HEK293 (cell line): ENCODE measurements around the gene FOLH1.
"Not testable (repeated sequence)": the region's sequence is repeated elsewhere in the genome, so short reads cannot be mapped to it uniquely, and the experiment has no call there.

ENCODE experiments used
- BCL11A ChIP-seq: fragments of 450-650 bp; formaldehyde crosslinking; IDR thresholded peaks from 2 replicates; pipeline ENCODE4 v1.5.1; 2016; ENCODE audit warnings: low read depth, missing biosample characterization, missing genetic modification characterization
- CTCF ChIP-seq: fragments of 450-650 bp; formaldehyde crosslinking; IDR thresholded peaks from 2 replicates; pipeline ENCODE4 v1.5.1; 2016; ENCODE audit warnings: missing biosample characterization, missing genetic modification characterization
- KLF9 ChIP-seq: fragments of 450-650 bp; formaldehyde crosslinking; IDR thresholded peaks from 2 replicates; pipeline ENCODE4 v1.5.1; 2016; ENCODE audit warnings: missing biosample characterization, missing genetic modification characterization, low read depth
- YY1 ChIP-seq: fragments of 450-650 bp; formaldehyde crosslinking; IDR thresholded peaks from 2 replicates; pipeline ENCODE4 v1.5.1; 2018; ENCODE audit warnings: missing biosample characterization, missing genetic modification characterization
- ZNF112 ChIP-seq: fragments of 450-650 bp; formaldehyde crosslinking; IDR thresholded peaks from 2 replicates; pipeline ENCODE4 v1.5.0; 2017; ENCODE audit warnings: missing biosample characterization, missing genetic modification characterization

- TF ChIP-seq BCL11A, KLF9, CTCF, ZNF112, YY1 (tag by site-specific recombination): not testable (repeated sequence)
Observed at GRCh38 chr11:49175378-49175777, 33.0 kb downstream of the FOLH1 start.
